ENCODE measurements around the gene ADAMTS15.

The ADAMTS15 gene

GRCh38 chr11:130425156-130425555 lies 23.3 kb upstream of the ADAMTS15 start:
- Histone ChIP-seq H3K36me3 (ENCODE audit: control insufficient read depth in 2 of 2, insufficient read depth in 1 of 2, low read length in 2 of 2) (no peaks in the 10 kb centered on the region), H3K27ac (ENCODE audit: extremely low read depth, low read depth, low read length) (no peak overlapping the region), H3K4me3 (ENCODE audit: low read depth, low read length) (no peak overlapping the region), H3K9me3 (ENCODE audit: control insufficient read depth, insufficient read depth, low read depth, low read length) (no peaks in the 10 kb centered on the region), H3K4me1 (ENCODE audit: control insufficient read depth, insufficient read depth, low read length) (no peaks in the 10 kb centered on the region; the same call in 1 of the 2 replicates)
- ChIA-PET POLR2A (no interaction called here), CTCF (interaction anchor here (0.8 to 2.7 kb wide), 3 partner anchors 108 to 437 kb away, joined by 3 to 9 read pairs (median 4); no protein-coding TSS in a partner anchor)
- TF ChIP-seq ZFP3 (tag by site-specific recombination; IDR thresholded peaks at IDR 0.05; ENCODE audit: low read depth) (no peak), ZNF623 (tag by site-specific recombination; IDR thresholded peaks at IDR 0.05) (no peak), ZNF529 (tag by site-specific recombination; IDR thresholded peaks at IDR 0.05; ENCODE audit: insufficient replicate concordance) (no peak), ZNF311 (tag by site-specific recombination; IDR thresholded peaks at IDR 0.05; ENCODE audit: borderline replicate concordance) (no peak)

GRCh38 chr11:130426223-130426836 lies 22.1 kb upstream of the ADAMTS15 start:
- Histone ChIP-seq H3K36me3 (ENCODE audit: control insufficient read depth in 2 of 2, insufficient read depth in 1 of 2, low read length in 2 of 2) (no peaks in the 10 kb centered on the region), H3K9me3 (ENCODE audit: control insufficient read depth, insufficient read depth, low read depth, low read length) (no peaks in the 10 kb centered on the region), H3K27ac (ENCODE audit: extremely low read depth, low read depth, low read length) (no peak overlapping the region), H3K4me3 (ENCODE audit: low read depth, low read length) (no peak overlapping the region), H3K4me1 (ENCODE audit: control insufficient read depth, insufficient read depth, low read length) (no peaks in the 10 kb centered on the region; the same call in 1 of the 2 replicates)
- CTCF ChIA-PET, result interaction anchor here (0.6 to 2.7 kb wide), 7 partner anchors 36 to 664 kb away, joined by 3 to 9 read pairs (median 4); no protein-coding TSS in a partner anchor
- TF ChIP-seq ZNF133 (tag by site-specific recombination; IDR thresholded peaks at IDR 0.05), result no peak
- no peak for TF ChIP-seq ZNF645 (tag by site-specific recombination; IDR thresholded peaks at IDR 0.05)
- no peak for TF ChIP-seq ATF2 (tag by site-specific recombination; IDR thresholded peaks at IDR 0.05; ENCODE audit: low read depth)
- no peak for TF ChIP-seq ZNF146 (tag by site-specific recombination; IDR thresholded peaks at IDR 0.05)
- no peak for TF ChIP-seq ZNF211 (tag by site-specific recombination; IDR thresholded peaks at IDR 0.05; ENCODE audit: low read depth)
- TF ChIP-seq ZNF350 (tag by site-specific recombination; IDR thresholded peaks at IDR 0.05), result no peak
- POLR2A ChIA-PET, result no interaction called here

GRCh38 chr11:130426837-130427341 lies 21.6 kb upstream of the ADAMTS15 start:
- no peak for TF ChIP-seq ZBTB6 (tag by site-specific recombination; IDR thresholded peaks at IDR 0.05)
- no peak for TF ChIP-seq ZNF211 (tag by site-specific recombination; IDR thresholded peaks at IDR 0.05; ENCODE audit: low read depth)
- no peak for TF ChIP-seq ZFP41 (tag by site-specific recombination; IDR thresholded peaks at IDR 0.05; ENCODE audit: borderline replicate concordance)
- H3K4me3 ChIP-seq (ENCODE audit: low read depth, low read length), result no peak overlapping the region
- CTCF ChIA-PET, result interaction anchor here (0.6 to 2.7 kb wide), 6 partner anchors 37 to 664 kb away, joined by 3 to 9 read pairs (median 4); no protein-coding TSS in a partner anchor
- POLR2A ChIA-PET, result no interaction called here
- no peaks in the 10 kb centered on the region for H3K36me3 ChIP-seq (ENCODE audit: control insufficient read depth in 2 of 2, insufficient read depth in 1 of 2, low read length in 2 of 2)
- H3K4me1 ChIP-seq (ENCODE audit: control insufficient read depth, insufficient read depth, low read length), result no peaks in the 10 kb centered on the region; the same call in 1 of the 2 replicates
- no peaks in the 10 kb centered on the region for H3K9me3 ChIP-seq (ENCODE audit: control insufficient read depth, insufficient read depth, low read depth, low read length)
- H3K27ac ChIP-seq (ENCODE audit: extremely low read depth, low read depth, low read length), result no peak overlapping the region

Data from HEK293 (cell line).